Gastroesophageal sphincter (tissue), 3 donors: ENCODE results near the gene ZSCAN12.
"Not testable (repeated sequence)": the region's sequence is repeated elsewhere in the genome, so short reads cannot be mapped to it uniquely, and the experiment has no call there.

Experiments
- CTCF ChIP-seq, 4 experiments: fragments of 200-600 bp in 2 of 4; fragments of 450-650 bp in 2 of 4; sonication (generic) in 1 of 4; IDR thresholded peaks; one replicate each; pipeline ENCODE4 v1.5.1; 2017 to 2019; ENCODE audit warnings: antibody characterized with exemption in 4 of 4, mild to moderate bottlenecking in 2 of 4, moderate library complexity in 2 of 4
- POLR2AphosphoS5 ChIP-seq: sonication (generic); formaldehyde crosslinking; IDR thresholded peaks from one replicate; pipeline ENCODE4 v1.6.1; 2017; ENCODE audit warnings: antibody characterized with exemption

DNA sequence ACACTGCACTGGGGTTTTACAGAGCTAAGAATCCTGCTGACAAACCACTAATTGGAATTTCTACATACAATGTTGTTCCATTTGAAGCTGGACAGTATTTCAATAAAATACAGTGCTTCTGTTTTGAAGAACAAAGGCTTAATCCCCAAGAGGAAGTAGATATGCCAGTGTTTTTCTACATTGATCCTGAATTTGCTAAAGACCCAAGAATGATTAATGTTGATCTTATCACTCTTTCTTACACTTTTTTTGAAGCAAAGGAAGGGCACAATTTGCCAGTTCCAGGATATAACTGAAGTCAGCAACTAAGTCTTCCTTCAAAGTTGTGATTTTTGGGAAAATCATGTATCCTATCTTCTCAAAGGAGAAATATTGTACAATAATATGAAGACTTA lies 48.0 kb upstream of the ZSCAN12 start:
- TF ChIP-seq CTCF (IDR thresholded peaks at IDR 0.05); POLR2AphosphoS5: not testable (repeated sequence)
